ENCODE measurements around the gene FOXP1. TPM values are rescaled to one million over a fixed set of nuclear protein-coding genes. Genes with fewer than 3 reads are reported as not detected.

FOXP1 gene
- total and polyA plus RNA-seq, 4 donors: 4.9 to 35.4 (median 32.0) TPM

- Histone ChIP-seq H3K4me1 (ENCODE audit: control insufficient read depth in 4 of 4, insufficient read depth in 4 of 4, low read length in 3 of 4) (peaks cover 0 to 5% (median 0%) of the 10 kb centered on the region in 4 donors), H3K36me3 (ENCODE audit: control insufficient read depth in 4 of 4, insufficient read depth in 3 of 4, low read depth in 1 of 4, low read length in 3 of 4) (no peaks in the 10 kb centered on the region), H3K4me3 (ENCODE audit: low read depth in 1 of 3, low read length in 3 of 3) (no peak overlapping the region), H3K9me3 (ENCODE audit: control insufficient read depth in 4 of 4, low read length in 3 of 4) (no peaks in the 10 kb centered on the region), H3K27me3 (ENCODE audit: control insufficient read depth in 4 of 4, insufficient read depth in 4 of 4, low read length in 3 of 4) (no peaks in the 10 kb centered on the region), H3K27ac (ENCODE audit: low read depth in 1 of 2, low read length in 2 of 2) (no peak overlapping the region), H3K9ac (ENCODE audit: low read depth in 1 of 2, low read length in 2 of 2) (no peak overlapping the region)
- WGBS: 92% methylated on average over 10 of the region's 10 CpGs
- DNase-seq (ENCODE audit: low spot score): no peak
- TF ChIP-seq, protein P1, sequence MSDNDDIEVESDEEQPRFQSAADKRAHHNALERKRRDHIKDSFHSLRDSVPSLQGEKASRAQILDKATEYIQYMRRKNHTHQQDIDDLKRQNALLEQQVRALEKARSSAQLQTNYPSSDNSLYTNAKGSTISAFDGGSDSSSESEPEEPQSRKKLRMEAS (IDR thresholded peaks at IDR 0.05): no peak
Observed at GRCh38 chr3:71505767-71506350, 77.7 kb downstream of the FOXP1 start.

DNA sequence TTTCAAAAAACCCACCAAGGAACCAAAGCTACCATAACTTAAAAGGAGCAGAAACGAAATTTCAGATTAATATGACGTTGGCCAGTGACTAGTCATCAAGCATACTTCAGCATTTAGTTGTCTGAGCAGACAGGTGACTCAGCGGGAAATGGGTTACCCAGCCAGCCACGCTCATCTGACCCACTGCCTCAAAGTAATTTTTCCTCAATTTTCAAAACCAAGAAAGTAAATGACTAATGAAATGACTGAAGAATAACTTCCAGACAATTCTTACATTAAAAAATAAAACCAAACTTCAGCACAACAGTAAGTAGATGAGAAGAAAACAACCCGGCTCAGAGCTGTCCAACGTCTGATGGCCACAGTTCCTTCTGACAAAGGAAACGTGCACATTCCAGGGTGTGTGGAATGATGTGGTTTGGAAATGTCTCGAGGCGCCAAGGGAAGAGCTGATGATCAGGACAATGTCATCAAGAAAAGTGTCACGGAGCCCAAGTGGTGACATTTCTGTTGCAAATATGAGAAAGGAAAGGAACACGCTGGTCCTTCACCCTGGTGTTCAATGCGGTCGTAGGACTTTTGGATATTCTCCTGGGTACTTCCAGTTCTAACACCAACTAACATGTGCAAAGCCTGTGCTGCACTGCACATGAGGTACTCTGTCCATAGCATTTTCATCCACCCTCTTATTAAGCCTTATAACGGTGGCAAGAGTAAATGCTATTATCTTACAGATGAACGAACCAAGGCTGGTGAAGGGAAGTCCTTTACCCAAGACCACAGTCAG lies 79.1 kb downstream of the FOXP1 start:
- H3K4me1 ChIP-seq (ENCODE audit: control insufficient read depth in 4 of 4, insufficient read depth in 4 of 4, low read length in 3 of 4): peaks cover 0 to 5% (median 0%) of the 10 kb centered on the region in 4 donors
- no peak for TF ChIP-seq ZBTB33 (IDR thresholded peaks at IDR 0.05)
- TF ChIP-seq EGR1 (IDR thresholded peaks at IDR 0.05; ENCODE audit: low read depth in 2 of 2): no peak
- no peak for TF ChIP-seq ATF3 (IDR thresholded peaks at IDR 0.05)
- TF ChIP-seq RXRA (IDR thresholded peaks at IDR 0.05): no peak
- TF ChIP-seq TAF1 (conservative IDR thresholded peaks at IDR 0.05): no peak
- TF ChIP-seq HNF4A (conservative IDR thresholded peaks at IDR 0.05): no peak
- WGBS: 86% methylated on average over 15 of the region's 15 CpGs
- H3K4me3 ChIP-seq (ENCODE audit: low read depth in 1 of 3, low read length in 3 of 3): no peak overlapping the region
- no peak for DNase-seq (ENCODE audit: low spot score)
- H3K27ac ChIP-seq (ENCODE audit: low read depth in 1 of 2, low read length in 2 of 2): no peak overlapping the region
- H3K36me3 ChIP-seq (ENCODE audit: control insufficient read depth in 4 of 4, insufficient read depth in 3 of 4, low read depth in 1 of 4, low read length in 3 of 4): no peaks in the 10 kb centered on the region
- no peaks in the 10 kb centered on the region for H3K9me3 ChIP-seq (ENCODE audit: control insufficient read depth in 4 of 4, low read length in 3 of 4)
- H3K9ac ChIP-seq (ENCODE audit: low read depth in 1 of 2, low read length in 2 of 2): no peak overlapping the region
- no peaks in the 10 kb centered on the region for H3K27me3 ChIP-seq (ENCODE audit: control insufficient read depth in 4 of 4, insufficient read depth in 4 of 4, low read length in 3 of 4)

DNA sequence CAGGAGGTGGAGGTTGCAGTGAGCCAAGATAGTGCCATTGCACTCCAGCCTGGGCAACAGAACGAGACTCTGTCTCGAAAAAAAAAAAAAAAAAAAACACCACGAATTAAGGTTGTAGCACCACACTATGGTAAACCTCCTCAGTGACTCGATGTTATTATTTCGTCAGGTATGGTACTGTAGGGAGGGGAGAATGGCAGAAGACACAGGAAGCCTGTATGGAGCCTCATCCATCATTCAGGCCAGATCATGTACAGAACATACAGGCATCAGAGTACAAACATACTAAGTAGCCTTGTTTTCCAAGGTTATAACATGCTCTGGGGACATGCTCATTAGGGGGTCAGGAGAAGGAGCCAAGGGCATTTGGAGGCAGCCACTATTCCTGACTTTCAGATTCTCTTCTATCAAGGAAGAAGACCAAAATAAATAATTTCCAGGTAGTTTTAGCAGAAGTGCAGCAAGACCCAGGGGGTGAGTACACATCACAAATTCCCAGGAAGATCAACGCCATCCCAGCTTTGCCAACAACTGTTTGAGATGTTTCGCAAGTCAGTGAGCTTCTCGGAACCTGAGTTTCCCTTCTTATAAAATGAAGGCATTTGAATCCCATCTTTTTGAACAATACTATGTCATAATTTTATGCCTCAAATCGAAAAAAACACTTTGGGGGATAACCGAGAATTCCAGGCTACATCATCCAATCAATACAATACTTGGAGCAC lies 79.8 kb downstream of the FOXP1 start:
- H3K4me1 ChIP-seq (ENCODE audit: control insufficient read depth in 4 of 4, insufficient read depth in 4 of 4, low read length in 3 of 4): peaks cover 0 to 5% (median 0%) of the 10 kb centered on the region in 4 donors
- H3K27ac ChIP-seq (ENCODE audit: low read depth in 1 of 2, low read length in 2 of 2): no peak overlapping the region
- H3K9ac ChIP-seq (ENCODE audit: low read depth in 1 of 2, low read length in 2 of 2): no peak overlapping the region
- H3K36me3 ChIP-seq (ENCODE audit: control insufficient read depth in 4 of 4, insufficient read depth in 3 of 4, low read depth in 1 of 4, low read length in 3 of 4): no peaks in the 10 kb centered on the region
- no peak for DNase-seq (ENCODE audit: low spot score)
- H3K9me3 ChIP-seq (ENCODE audit: control insufficient read depth in 4 of 4, low read length in 3 of 4): no peaks in the 10 kb centered on the region
- 68% methylated on average over 10 of the region's 10 CpGs for WGBS
- no peaks in the 10 kb centered on the region for H3K27me3 ChIP-seq (ENCODE audit: control insufficient read depth in 4 of 4, insufficient read depth in 4 of 4, low read length in 3 of 4)
- H3K4me3 ChIP-seq (ENCODE audit: low read depth in 1 of 3, low read length in 3 of 3): no peak overlapping the region
- no peak for TF ChIP-seq TAF1 (conservative IDR thresholded peaks at IDR 0.05)
- no peak for TF ChIP-seq GABPA (IDR thresholded peaks at IDR 0.05 in 1 of 2, conservative IDR thresholded peaks at IDR 0.05 in 1 of 2)
- TF ChIP-seq EGR1 (IDR thresholded peaks at IDR 0.05; ENCODE audit: low read depth in 2 of 2): no peak
- TF ChIP-seq SP1 (IDR thresholded peaks at IDR 0.05): no peak
- no peak for TF ChIP-seq JUND (IDR thresholded peaks at IDR 0.05)
- TF ChIP-seq FOXA1 (IDR thresholded peaks at IDR 0.05): no peak
- TF ChIP-seq, protein P1 (IDR thresholded peaks at IDR 0.05): no peak
- no peak for TF ChIP-seq RAD21 (IDR thresholded peaks at IDR 0.05)
- TF ChIP-seq NR2F2 (IDR thresholded peaks at IDR 0.05): no peak
- TF ChIP-seq HNF4G (IDR thresholded peaks at IDR 0.05): no peak
- TF ChIP-seq FOXA2 (IDR thresholded peaks at IDR 0.05): no peak
- TF ChIP-seq, protein P2, sequence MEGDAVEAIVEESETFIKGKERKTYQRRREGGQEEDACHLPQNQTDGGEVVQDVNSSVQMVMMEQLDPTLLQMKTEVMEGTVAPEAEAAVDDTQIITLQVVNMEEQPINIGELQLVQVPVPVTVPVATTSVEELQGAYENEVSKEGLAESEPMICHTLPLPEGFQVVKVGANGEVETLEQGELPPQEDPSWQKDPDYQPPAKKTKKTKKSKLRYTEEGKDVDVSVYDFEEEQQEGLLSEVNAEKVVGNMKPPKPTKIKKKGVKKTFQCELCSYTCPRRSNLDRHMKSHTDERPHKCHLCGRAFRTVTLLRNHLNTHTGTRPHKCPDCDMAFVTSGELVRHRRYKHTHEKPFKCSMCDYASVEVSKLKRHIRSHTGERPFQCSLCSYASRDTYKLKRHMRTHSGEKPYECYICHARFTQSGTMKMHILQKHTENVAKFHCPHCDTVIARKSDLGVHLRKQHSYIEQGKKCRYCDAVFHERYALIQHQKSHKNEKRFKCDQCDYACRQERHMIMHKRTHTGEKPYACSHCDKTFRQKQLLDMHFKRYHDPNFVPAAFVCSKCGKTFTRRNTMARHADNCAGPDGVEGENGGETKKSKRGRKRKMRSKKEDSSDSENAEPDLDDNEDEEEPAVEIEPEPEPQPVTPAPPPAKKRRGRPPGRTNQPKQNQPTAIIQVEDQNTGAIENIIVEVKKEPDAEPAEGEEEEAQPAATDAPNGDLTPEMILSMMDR (IDR thresholded peaks at IDR 0.05; ENCODE audit: low read depth, low read length, missing input control): no peak
- no peak for TF ChIP-seq YY1 (IDR thresholded peaks at IDR 0.05)
- no peak for TF ChIP-seq HNF4A (conservative IDR thresholded peaks at IDR 0.05)
- TF ChIP-seq, protein P3, sequence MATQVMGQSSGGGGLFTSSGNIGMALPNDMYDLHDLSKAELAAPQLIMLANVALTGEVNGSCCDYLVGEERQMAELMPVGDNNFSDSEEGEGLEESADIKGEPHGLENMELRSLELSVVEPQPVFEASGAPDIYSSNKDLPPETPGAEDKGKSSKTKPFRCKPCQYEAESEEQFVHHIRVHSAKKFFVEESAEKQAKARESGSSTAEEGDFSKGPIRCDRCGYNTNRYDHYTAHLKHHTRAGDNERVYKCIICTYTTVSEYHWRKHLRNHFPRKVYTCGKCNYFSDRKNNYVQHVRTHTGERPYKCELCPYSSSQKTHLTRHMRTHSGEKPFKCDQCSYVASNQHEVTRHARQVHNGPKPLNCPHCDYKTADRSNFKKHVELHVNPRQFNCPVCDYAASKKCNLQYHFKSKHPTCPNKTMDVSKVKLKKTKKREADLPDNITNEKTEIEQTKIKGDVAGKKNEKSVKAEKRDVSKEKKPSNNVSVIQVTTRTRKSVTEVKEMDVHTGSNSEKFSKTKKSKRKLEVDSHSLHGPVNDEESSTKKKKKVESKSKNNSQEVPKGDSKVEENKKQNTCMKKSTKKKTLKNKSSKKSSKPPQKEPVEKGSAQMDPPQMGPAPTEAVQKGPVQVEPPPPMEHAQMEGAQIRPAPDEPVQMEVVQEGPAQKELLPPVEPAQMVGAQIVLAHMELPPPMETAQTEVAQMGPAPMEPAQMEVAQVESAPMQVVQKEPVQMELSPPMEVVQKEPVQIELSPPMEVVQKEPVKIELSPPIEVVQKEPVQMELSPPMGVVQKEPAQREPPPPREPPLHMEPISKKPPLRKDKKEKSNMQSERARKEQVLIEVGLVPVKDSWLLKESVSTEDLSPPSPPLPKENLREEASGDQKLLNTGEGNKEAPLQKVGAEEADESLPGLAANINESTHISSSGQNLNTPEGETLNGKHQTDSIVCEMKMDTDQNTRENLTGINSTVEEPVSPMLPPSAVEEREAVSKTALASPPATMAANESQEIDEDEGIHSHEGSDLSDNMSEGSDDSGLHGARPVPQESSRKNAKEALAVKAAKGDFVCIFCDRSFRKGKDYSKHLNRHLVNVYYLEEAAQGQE (IDR thresholded peaks at IDR 0.05): no peak
- TF ChIP-seq RXRA (IDR thresholded peaks at IDR 0.05): no peak
